Kidney epithelial cell (primary cell): Measurements from ENCODE around the gene THSD7B. TPM values are rescaled to one million over a fixed set of nuclear protein-coding genes. Genes with fewer than 3 reads are reported as not detected.

Experiments used
- DNase-seq: peaks from one replicate; pipeline ENCODE4 v3.0.0-alpha.2; 2010; ENCODE audit warnings: low read depth
- H3K27me3 ChIP-seq: 2 replicates; pipeline ENCODE4 v1.6.0; 2011; ENCODE audit warnings: low read length; ENCODE audit not compliant: control insufficient read depth, insufficient read depth
- H3K36me3 ChIP-seq: 2 replicates; pipeline ENCODE4 v1.5.1; 2011; ENCODE audit warnings: low read length; ENCODE audit not compliant: control insufficient read depth, insufficient read depth
- H3K4me3 ChIP-seq: 2 replicates; pipeline ENCODE4 v1.5.1; 2011; ENCODE audit warnings: low read depth, mild to moderate bottlenecking, control low read depth, low read length
- CTCF ChIP-seq: IDR thresholded peaks from 2 replicates; pipeline ENCODE4 v1.5.1; 2011; ENCODE audit warnings: mild to moderate bottlenecking, moderate library complexity, low read length, control low read depth, inconsistent platforms; ENCODE audit not compliant: insufficient read depth, poor library complexity, severe bottlenecking
- total RNA-seq: library from RNA; depleted of rRNA; stranded (reverse); fragments of >200 nt; gene quantifications from 2 replicates; pipeline ENCODE4 v1.2.3, GENCODE V29; 2015

The THSD7B gene
- total RNA-seq, 1 donor from 2014 or later = 0.04 TPM

GRCh38 chr2:137405496-137405895, 640.2 kb downstream of the THSD7B start:
- H3K36me3 ChIP-seq = no peaks in the 10 kb centered on the region
- H3K27me3 ChIP-seq = no peaks in the 10 kb centered on the region
- TF ChIP-seq CTCF = no peak
- no peak for DNase-seq
- no peak overlapping the region for H3K4me3 ChIP-seq

- Histone ChIP-seq H3K27me3 (no peaks in the 10 kb centered on the region), H3K36me3 (no peaks in the 10 kb centered on the region), H3K4me3 (no peak overlapping the region)
- TF ChIP-seq CTCF = no peak
- DNase-seq = no peak
Measured at GRCh38 chr2:137411585-137411984, 646.2 kb downstream of the THSD7B start.

- no peaks in the 10 kb centered on the region for H3K36me3 ChIP-seq
- TF ChIP-seq CTCF = no peak
- H3K4me3 ChIP-seq = no peak overlapping the region
- DNase-seq = no peak
- H3K27me3 ChIP-seq = no peaks in the 10 kb centered on the region
Measured at GRCh38 chr2:137420744-137421143, 655.4 kb downstream of the THSD7B start.

GRCh38 chr2:137435162-137435561, 669.8 kb downstream of the THSD7B start:
- H3K4me3 ChIP-seq = no peak overlapping the region
- no peak for TF ChIP-seq CTCF
- no peaks in the 10 kb centered on the region for H3K36me3 ChIP-seq
- no peak for DNase-seq
- no peaks in the 10 kb centered on the region for H3K27me3 ChIP-seq

- no peaks in the 10 kb centered on the region for H3K27me3 ChIP-seq
- DNase-seq = no peak
- no peaks in the 10 kb centered on the region for H3K36me3 ChIP-seq
- no peak overlapping the region for H3K4me3 ChIP-seq
- no peak for TF ChIP-seq CTCF
Measured at GRCh38 chr2:137437386-137437785, 672.0 kb downstream of the THSD7B start.

- Histone ChIP-seq H3K27me3 (no peaks in the 10 kb centered on the region), H3K4me3 (no peak overlapping the region), H3K36me3 (no peaks in the 10 kb centered on the region)
- TF ChIP-seq CTCF = no peak
- no peak for DNase-seq
Measured at GRCh38 chr2:137444970-137445369, 679.6 kb downstream of the THSD7B start.
